ENCODE data around the gene GGCX.
A peak's percentile ranks its signal among the peaks of the same experiment; 100 is the strongest.
"Not testable (repeated sequence)": the region's sequence is repeated elsewhere in the genome, so short reads cannot be mapped to it uniquely, and the experiment has no call there.

Gene GGCX

GRCh38 chr2:85579266-85579935 lies 18.1 kb upstream of the GGCX start:
- TF ChIP-seq POLR2A (IDR thresholded peaks at IDR 0.05; ENCODE audit: low read depth, low read length), result no peak
- TF ChIP-seq TAF1 (IDR thresholded peaks at IDR 0.05; ENCODE audit: borderline replicate concordance, low read depth, low read length), result no peak
- TF ChIP-seq POLR2AphosphoS5 (IDR thresholded peaks at IDR 0.05; ENCODE audit: low read depth, low read length), result no peak
- FAIRE-seq (no peak), DNase-seq (ENCODE audit: insufficient read length) (no peak)

GRCh38 chr2:85578243-85579180 lies 17.2 kb upstream of the GGCX start:
- DNase-seq (ENCODE audit: insufficient read length) (no peak), FAIRE-seq (peak; percentile 46)
- TF ChIP-seq TAF1 (IDR thresholded peaks at IDR 0.05; ENCODE audit: borderline replicate concordance, low read depth, low read length) (0 out of 2 replicates have a peak, but pooled peaks have one; percentile 27), POLR2A (IDR thresholded peaks at IDR 0.05; ENCODE audit: low read depth, low read length) (no peak), POLR2AphosphoS5 (IDR thresholded peaks at IDR 0.05; ENCODE audit: low read depth, low read length) (no peak)

- DNase-seq (ENCODE audit: insufficient read length) (peak; percentile 68), FAIRE-seq (peak; percentile 70)
- TF ChIP-seq TAF1 (IDR thresholded peaks at IDR 0.05; ENCODE audit: borderline replicate concordance, low read depth, low read length), result 0 out of 2 replicates have a peak, but pooled peaks have one; percentile 9
- TF ChIP-seq POLR2A (IDR thresholded peaks at IDR 0.05; ENCODE audit: low read depth, low read length), result peak; percentile 48; the same call in 1 of the 2 replicates
- 0 out of 2 replicates have a peak, but pooled peaks have one; percentile 25 for TF ChIP-seq POLR2AphosphoS5 (IDR thresholded peaks at IDR 0.05; ENCODE audit: low read depth, low read length)
These were observed 16.3 kb upstream of the GGCX start, which contains the start of gene VAMP8 for GRCh38 chr2:85577386-85578242. VAMP8 (plus strand) TSS chr2:85577586; CDS start chr2:85577647, 61 bp downstream.

GRCh38 chr2:85577063-85577385 lies 15.7 kb upstream of the GGCX start:
- no peak for DNase-seq (ENCODE audit: insufficient read length)
- no peak for TF ChIP-seq POLR2AphosphoS5 (IDR thresholded peaks at IDR 0.05; ENCODE audit: low read depth, low read length)
- no peak for TF ChIP-seq TAF1 (IDR thresholded peaks at IDR 0.05; ENCODE audit: borderline replicate concordance, low read depth, low read length)
- TF ChIP-seq POLR2A (IDR thresholded peaks at IDR 0.05; ENCODE audit: low read depth, low read length), result no peak
- no peak for FAIRE-seq

- TF ChIP-seq TAF1 (IDR thresholded peaks at IDR 0.05; ENCODE audit: borderline replicate concordance, low read depth, low read length) (no peak), POLR2AphosphoS5 (IDR thresholded peaks at IDR 0.05; ENCODE audit: low read depth, low read length) (no peak), POLR2A (IDR thresholded peaks at IDR 0.05; ENCODE audit: low read depth, low read length) (no peak)
- FAIRE-seq, result no peak
These were observed 14.4 kb upstream of the GGCX start for GRCh38 chr2:85575739-85576138.

GRCh38 chr2:85566265-85566664 lies 5.0 kb upstream of the GGCX start:
- FAIRE-seq (no peak), DNase-seq (ENCODE audit: insufficient read length) (no peak)
- TF ChIP-seq POLR2AphosphoS5 (IDR thresholded peaks at IDR 0.05; ENCODE audit: low read depth, low read length) (no peak), TAF1 (IDR thresholded peaks at IDR 0.05; ENCODE audit: borderline replicate concordance, low read depth, low read length) (no peak), POLR2A (IDR thresholded peaks at IDR 0.05; ENCODE audit: low read depth, low read length) (no peak)

More at GRCh38 chr2:85575739-85576138, 14.4 kb upstream of the GGCX start:
- DNase-seq (ENCODE audit: insufficient read length), result no peak

- TF ChIP-seq TAF1 (IDR thresholded peaks at IDR 0.05; ENCODE audit: borderline replicate concordance, low read depth, low read length) (no peak), POLR2A (IDR thresholded peaks at IDR 0.05; ENCODE audit: low read depth, low read length) (no peak), POLR2AphosphoS5 (IDR thresholded peaks at IDR 0.05; ENCODE audit: low read depth, low read length) (no peak)
- FAIRE-seq (no peak), DNase-seq (ENCODE audit: insufficient read length) (no peak)
These were observed 2.9 kb upstream of the GGCX start for GRCh38 chr2:85564144-85564563.

- FAIRE-seq (no peak), DNase-seq (ENCODE audit: insufficient read length) (no peak)
- TF ChIP-seq POLR2AphosphoS5 (IDR thresholded peaks at IDR 0.05; ENCODE audit: low read depth, low read length) (no peak), POLR2A (IDR thresholded peaks at IDR 0.05; ENCODE audit: low read depth, low read length) (no peak), TAF1 (IDR thresholded peaks at IDR 0.05; ENCODE audit: borderline replicate concordance, low read depth, low read length) (no peak)
These were observed 447 bp downstream of the GGCX start for GRCh38 chr2:85560812-85561279.

- DNase-seq (ENCODE audit: insufficient read length); FAIRE-seq: not testable (repeated sequence)
These were observed 928 bp downstream of the GGCX start for GRCh38 chr2:85560403-85560726.

- no peak for DNase-seq (ENCODE audit: insufficient read length)
- TF ChIP-seq POLR2A (IDR thresholded peaks at IDR 0.05; ENCODE audit: low read depth, low read length) (no peak), POLR2AphosphoS5 (IDR thresholded peaks at IDR 0.05; ENCODE audit: low read depth, low read length) (no peak), TAF1 (IDR thresholded peaks at IDR 0.05; ENCODE audit: borderline replicate concordance, low read depth, low read length) (no peak)
- no peak for FAIRE-seq
These were observed 3.1 kb downstream of the GGCX start for GRCh38 chr2:85558160-85558559.

GRCh38 chr2:85557130-85557529 lies 4.2 kb downstream of the GGCX start:
- DNase-seq (ENCODE audit: insufficient read length) (no peak), FAIRE-seq (no peak)
- no peak for TF ChIP-seq POLR2A (IDR thresholded peaks at IDR 0.05; ENCODE audit: low read depth, low read length)
- no peak for TF ChIP-seq TAF1 (IDR thresholded peaks at IDR 0.05; ENCODE audit: borderline replicate concordance, low read depth, low read length)
- TF ChIP-seq POLR2AphosphoS5 (IDR thresholded peaks at IDR 0.05; ENCODE audit: low read depth, low read length), result no peak
